ENCODE data around the gene RFC3.

DNA sequence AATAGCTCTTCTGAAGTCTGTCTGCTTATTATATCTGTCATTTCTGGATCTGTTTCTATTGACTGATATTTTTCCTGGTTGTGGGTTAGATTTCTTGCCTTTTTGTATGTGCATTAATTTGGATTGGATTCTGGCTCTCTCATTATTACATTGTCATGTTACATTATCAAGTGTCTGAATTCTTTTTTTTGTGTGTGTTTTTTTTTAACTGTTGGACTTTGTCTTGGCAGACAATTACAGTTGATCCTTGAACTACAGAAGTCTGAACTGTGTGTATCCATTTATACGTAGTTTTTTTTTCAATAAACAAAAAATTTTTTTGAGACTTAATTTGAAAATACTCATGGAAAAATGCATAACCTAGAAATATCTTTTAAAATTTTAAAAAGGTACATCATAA, 22.5 kb downstream of the RFC3 start:
- TF ChIP-seq SUZ12 (IDR thresholded peaks at IDR 0.05; ENCODE audit: extremely low read depth, insufficient read depth, insufficient read length) (no peak), ZNF274 (IDR thresholded peaks at IDR 0.05; ENCODE audit: low read depth, low read length) (no peak)

Measured in NT2/D1 (cell line).